Tibial nerve (tissue), 4 donors: ENCODE measurements around the gene MSANTD1. TPM values are rescaled to one million over a fixed set of nuclear protein-coding genes. Genes with fewer than 3 reads are reported as not detected.

Source experiments
- DNase-seq, 2 donors: peaks; one replicate each; pipeline ENCODE4 v3.0.0-alpha.2; 2019; ENCODE audit warnings: low spot score in 2 of 2
- H3K27ac ChIP-seq, 4 donors: fragments of 200-600 bp; sonication (generic) in 3 of 4; one replicate each; pipeline ENCODE4 v1.5.1; 2017 to 2019; ENCODE audit warnings: mild to moderate bottlenecking in 1 of 4
- H3K27me3 ChIP-seq, 2 donors: fragments of 200-600 bp; sonication (generic) in 1 of 2; one replicate each; pipeline versions ENCODE4 v1.5.1 to v1.6.0; 2017 to 2019
- H3K36me3 ChIP-seq, 3 donors: fragments of 200-600 bp; sonication (generic); one replicate each; pipeline ENCODE4 v1.5.1; 2018 to 2019
- H3K4me1 ChIP-seq, 4 donors: fragments of 200-600 bp; sonication (generic) in 3 of 4; one replicate each; pipeline ENCODE4 v1.5.1; 2017 to 2019
- H3K4me3 ChIP-seq, 4 donors: fragments of 200-600 bp; sonication (generic) in 3 of 4; one replicate each; pipeline ENCODE4 v1.5.1; 2017 to 2019; ENCODE audit warnings: mild to moderate bottlenecking in 1 of 4, moderate library complexity in 1 of 4
- H3K9me3 ChIP-seq, 4 donors: fragments of 200-600 bp; sonication (generic) in 3 of 4; one replicate each; pipeline ENCODE4 v1.5.1; 2017 to 2019
- CTCF ChIP-seq, 5 experiments: fragments of 200-600 bp in 3 of 5; fragments of 450-650 bp in 2 of 5; sonication (generic) in 3 of 5; IDR thresholded peaks; one replicate each; pipeline ENCODE4 v1.5.1; 2016 to 2019; ENCODE audit warnings: antibody characterized with exemption in 5 of 5, mild to moderate bottlenecking in 3 of 5, moderate library complexity in 2 of 5
- EP300 ChIP-seq, 2 donors: sonication (generic); formaldehyde crosslinking; IDR thresholded peaks; one replicate each; pipeline ENCODE4 v1.6.1; 2017; ENCODE audit warnings: antibody characterized with exemption in 2 of 2, mild to moderate bottlenecking in 1 of 2
- POLR2A ChIP-seq, 2 donors: fragments of 450-650 bp; IDR thresholded peaks; one replicate each; pipeline ENCODE4 v1.6.1; 2017; ENCODE audit warnings: antibody characterized with exemption in 2 of 2, mild to moderate bottlenecking in 2 of 2, moderate library complexity in 2 of 2
- WGBS, 2 donors: methylation state at CpG; one replicate each; pipeline ENCODE4 v1.1.5; 2018; 5-methylcytosine and 5-hydroxymethylcytosine counted together
- total RNA-seq, 4 donors: library from RNA; depleted of rRNA; stranded (reverse); fragments of >200 nt; gene quantifications; one replicate each; pipeline ENCODE4 v1.1.0, GENCODE V29; 2016

MSANTD1 gene
- total RNA-seq, 4 donors from 2014 or later = 1.2 to 2.0 (median 1.4) TPM

DNA sequence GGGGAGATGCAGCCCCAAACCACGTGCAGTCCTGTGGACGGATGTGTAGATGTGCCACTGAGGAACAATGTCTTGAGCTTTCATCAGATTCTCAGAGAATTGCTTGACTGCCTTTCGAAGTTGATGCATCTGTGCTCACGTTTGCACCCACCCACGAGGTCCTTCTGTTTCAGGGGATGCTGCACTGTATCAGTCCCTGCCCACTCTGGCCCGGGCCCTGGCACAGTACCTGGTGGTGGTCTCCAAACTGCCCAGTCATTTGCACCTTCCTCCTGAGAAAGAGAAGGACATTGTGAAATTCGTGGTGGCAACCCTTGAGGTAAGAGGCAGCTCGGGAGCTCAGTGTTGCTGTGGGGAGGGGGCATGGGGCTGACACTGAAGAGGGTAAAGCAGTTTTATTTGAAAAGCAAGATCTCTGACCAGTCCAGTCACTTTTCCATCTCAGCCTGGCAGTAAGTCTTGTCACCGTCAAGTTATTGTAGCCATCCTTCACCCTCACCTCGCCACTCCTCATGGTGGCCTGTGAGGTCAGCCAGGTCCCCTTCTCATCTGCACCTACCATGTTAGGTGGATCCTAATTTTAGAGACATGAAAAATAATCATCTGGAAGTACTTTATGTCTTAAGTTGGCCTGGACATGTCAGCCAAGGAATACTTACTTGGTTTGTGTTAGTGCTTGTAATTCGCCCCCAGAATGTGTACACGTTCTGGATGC, 36.4 kb upstream of the MSANTD1 start:
- Histone ChIP-seq H3K27ac (no peak overlapping the region), H3K4me1 (no peaks in the 10 kb centered on the region), H3K27me3 (no peaks in the 10 kb centered on the region), H3K36me3 (peaks cover 0 to 91% (median 33%) of the 10 kb centered on the region in 3 donors), H3K9me3 (no peaks in the 10 kb centered on the region), H3K4me3 (no peak overlapping the region)
- TF ChIP-seq EP300 (IDR thresholded peaks at IDR 0.05) (no peak), CTCF (IDR thresholded peaks at IDR 0.05) (no peak), POLR2A (IDR thresholded peaks at IDR 0.05) (no peak)
- DNase-seq = no peak
- 85 to 91% methylated on average over 12 of the region's 12 CpGs for WGBS, 2 donors

DNA sequence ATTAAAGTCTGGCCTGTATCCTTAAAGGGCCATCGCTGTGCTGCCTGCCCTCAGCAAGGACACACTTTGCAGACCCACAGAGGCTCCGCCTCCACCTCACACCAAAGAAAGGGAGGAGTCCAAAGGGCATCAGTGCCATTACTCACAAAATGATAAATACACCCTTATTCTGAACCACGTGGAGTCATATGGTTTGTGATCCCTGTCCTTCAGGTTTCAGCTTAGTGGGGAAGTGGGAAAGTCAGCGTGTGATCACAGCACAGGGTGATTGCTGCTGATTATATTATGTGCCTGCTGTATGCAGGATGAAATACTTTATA, 35.9 kb upstream of the MSANTD1 start:
- H3K9me3 ChIP-seq = no peaks in the 10 kb centered on the region
- H3K36me3 ChIP-seq = peaks cover 0 to 93% (median 37%) of the 10 kb centered on the region in 3 donors
- 90 to 98% methylated on average over 4 of the region's 4 CpGs for WGBS, 2 donors
- no peak for DNase-seq
- no peak for TF ChIP-seq CTCF (IDR thresholded peaks at IDR 0.05)
- TF ChIP-seq POLR2A (IDR thresholded peaks at IDR 0.05) = no peak
- TF ChIP-seq EP300 (IDR thresholded peaks at IDR 0.05) = no peak
- H3K4me3 ChIP-seq = no peak overlapping the region
- H3K27ac ChIP-seq = no peak overlapping the region
- H3K4me1 ChIP-seq = no peaks in the 10 kb centered on the region
- no peaks in the 10 kb centered on the region for H3K27me3 ChIP-seq

DNA sequence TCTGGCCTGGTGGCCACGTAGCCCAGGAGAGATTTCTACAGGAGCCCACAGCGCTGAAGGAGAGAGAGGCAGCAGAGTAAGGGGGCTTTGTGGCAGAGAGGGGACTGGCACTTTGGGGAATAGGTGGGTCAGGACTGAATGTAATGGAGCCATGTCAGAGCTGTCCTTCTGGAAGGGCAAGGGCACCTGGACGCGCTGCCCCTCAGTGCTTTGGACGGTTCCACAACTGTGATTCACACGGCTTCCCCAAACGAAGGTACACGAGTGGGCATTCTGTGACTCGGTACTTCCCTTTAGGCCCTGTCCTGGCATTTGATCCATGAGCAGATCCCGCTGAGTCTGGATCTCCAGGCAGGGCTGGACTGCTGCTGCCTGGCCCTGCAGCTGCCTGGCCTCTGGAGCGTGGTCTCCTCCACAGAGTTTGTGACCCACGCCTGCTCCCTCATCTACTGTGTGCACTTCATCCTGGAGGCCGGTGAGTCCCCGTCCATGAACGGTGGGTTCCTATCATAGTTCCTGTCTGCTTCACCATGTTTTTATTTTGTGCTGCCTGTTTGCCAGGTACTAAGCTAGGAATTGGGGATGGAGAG, 35.2 kb upstream of the MSANTD1 start:
- no peaks in the 10 kb centered on the region for H3K27me3 ChIP-seq
- H3K4me1 ChIP-seq = no peaks in the 10 kb centered on the region
- H3K9me3 ChIP-seq = no peaks in the 10 kb centered on the region
- no peak overlapping the region for H3K27ac ChIP-seq
- H3K4me3 ChIP-seq = no peak overlapping the region
- peaks cover 0 to 93% (median 42%) of the 10 kb centered on the region in 3 donors for H3K36me3 ChIP-seq
- TF ChIP-seq POLR2A (IDR thresholded peaks at IDR 0.05) = no peak
- no peak for TF ChIP-seq CTCF (IDR thresholded peaks at IDR 0.05)
- no peak for TF ChIP-seq EP300 (IDR thresholded peaks at IDR 0.05)
- 89 to 91% methylated on average over 12 to 15 of the region's 15 CpGs for WGBS, 2 donors
- DNase-seq = no peak

DNA sequence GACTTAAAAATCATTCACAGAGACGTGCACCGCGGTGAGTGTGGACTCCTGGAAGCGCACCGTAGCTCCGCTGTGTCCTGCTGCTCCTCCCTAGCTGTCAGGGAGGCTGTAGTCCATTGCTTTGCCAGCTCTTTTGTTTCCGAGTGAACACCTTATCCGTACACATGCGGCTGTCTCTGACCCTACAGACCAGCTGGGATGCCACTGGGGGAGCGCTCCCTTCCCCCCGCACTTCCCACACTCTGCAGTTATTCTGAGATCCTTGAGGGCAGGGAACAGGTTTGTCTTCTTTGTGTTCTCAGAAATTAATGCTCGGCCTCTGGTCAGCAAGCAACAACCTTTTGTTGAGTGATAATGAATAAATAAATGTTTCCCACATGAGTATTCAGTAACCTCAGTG, 33.7 kb upstream of the MSANTD1 start:
- Histone ChIP-seq H3K9me3 (no peaks in the 10 kb centered on the region), H3K4me1 (no peaks in the 10 kb centered on the region), H3K36me3 (peaks cover 0 to 93% (median 42%) of the 10 kb centered on the region in 3 donors), H3K27ac (no peak overlapping the region), H3K27me3 (no peaks in the 10 kb centered on the region), H3K4me3 (no peak overlapping the region)
- WGBS, 2 donors = 78 to 86% methylated on average over 12 of the region's 12 CpGs
- no peak for TF ChIP-seq CTCF (IDR thresholded peaks at IDR 0.05)
- TF ChIP-seq POLR2A (IDR thresholded peaks at IDR 0.05) = no peak
- DNase-seq = no peak

- 93 to 94% methylated on average over 4 of the region's 4 CpGs for WGBS, 2 donors
- H3K4me3 ChIP-seq = no peak overlapping the region
- TF ChIP-seq EP300 (IDR thresholded peaks at IDR 0.05) (no peak), CTCF (IDR thresholded peaks at IDR 0.05) (no peak), POLR2A (IDR thresholded peaks at IDR 0.05) (no peak)
- H3K36me3 ChIP-seq = peaks cover 0 to 93% (median 42%) of the 10 kb centered on the region in 3 donors
- no peaks in the 10 kb centered on the region for H3K4me1 ChIP-seq
- no peak overlapping the region for H3K27ac ChIP-seq
- H3K27me3 ChIP-seq = no peaks in the 10 kb centered on the region
- no peaks in the 10 kb centered on the region for H3K9me3 ChIP-seq
- DNase-seq = no peak
These were observed 33.2 kb upstream of the MSANTD1 start for GRCh38 chr4:3215733-3216132.
